Gastroesophageal sphincter (tissue), 3 donors: ENCODE data around the gene ERVK3-1.

Source experiments
- EP300 ChIP-seq: sonication (generic); formaldehyde crosslinking; IDR thresholded peaks from one replicate; pipeline ENCODE4 v1.6.1; 2017; ENCODE audit warnings: antibody characterized with exemption, mild to moderate bottlenecking
- POLR2A ChIP-seq, 2 donors: fragments of 450-650 bp; IDR thresholded peaks; one replicate each; pipeline ENCODE4 v1.6.1; 2017; ENCODE audit warnings: antibody characterized with exemption in 2 of 2, mild to moderate bottlenecking in 2 of 2, moderate library complexity in 1 of 2
- TF ChIP-seq, protein P1 (sequence below), 4 experiments: fragments of 200-600 bp in 2 of 4; fragments of 450-650 bp in 2 of 4; sonication (generic) in 1 of 4; IDR thresholded peaks; one replicate each; pipeline ENCODE4 v1.5.1; 2017 to 2019; ENCODE audit warnings: antibody characterized with exemption in 4 of 4, mild to moderate bottlenecking in 2 of 4, moderate library complexity in 2 of 4

DNA sequence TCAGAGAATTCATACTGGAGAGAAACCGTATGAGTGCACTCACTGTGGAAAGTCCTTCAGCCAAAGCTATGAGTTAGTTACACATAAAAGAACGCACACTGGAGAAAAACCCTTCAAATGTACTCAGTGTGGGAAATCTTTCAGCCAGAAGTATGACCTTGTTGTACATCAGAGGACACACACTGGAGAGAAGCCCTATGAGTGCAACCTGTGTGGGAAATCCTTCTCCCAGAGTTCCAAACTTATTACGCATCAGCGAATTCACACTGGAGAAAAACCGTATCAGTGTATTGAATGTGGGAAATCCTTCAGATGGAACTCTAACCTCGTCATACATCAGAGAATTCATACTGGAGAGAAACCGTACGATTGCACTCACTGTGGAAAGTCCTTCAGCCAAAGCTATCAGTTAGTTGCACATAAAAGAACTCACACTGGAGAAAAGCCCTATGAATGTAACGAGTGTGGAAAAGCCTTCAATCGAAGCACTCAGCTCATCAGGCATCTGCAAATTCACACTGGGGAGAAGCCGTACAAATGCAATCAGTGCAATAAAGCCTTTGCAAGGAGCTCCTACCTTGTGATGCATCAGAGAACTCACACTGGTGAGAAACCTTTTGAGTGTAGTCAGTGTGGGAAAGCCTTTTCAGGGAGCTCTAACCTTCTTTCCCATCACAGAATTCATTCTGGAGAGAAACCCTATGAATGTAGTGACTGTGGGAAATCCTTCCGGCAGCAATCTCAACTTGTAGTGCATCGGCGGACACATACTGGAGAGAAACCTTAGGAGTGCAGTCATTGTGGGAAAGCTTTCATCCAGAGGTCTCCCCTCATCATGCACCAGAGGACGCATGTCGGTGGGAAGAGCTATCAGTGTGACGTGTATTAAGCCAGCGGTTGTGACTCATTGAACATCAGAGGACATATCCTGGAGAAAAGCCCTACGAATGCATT is 42.9 kb upstream of the ERVK3-1 start:
- TF ChIP-seq POLR2A (IDR thresholded peaks at IDR 0.05), result no peak
- TF ChIP-seq EP300, result no peak
- TF ChIP-seq, protein P1, sequence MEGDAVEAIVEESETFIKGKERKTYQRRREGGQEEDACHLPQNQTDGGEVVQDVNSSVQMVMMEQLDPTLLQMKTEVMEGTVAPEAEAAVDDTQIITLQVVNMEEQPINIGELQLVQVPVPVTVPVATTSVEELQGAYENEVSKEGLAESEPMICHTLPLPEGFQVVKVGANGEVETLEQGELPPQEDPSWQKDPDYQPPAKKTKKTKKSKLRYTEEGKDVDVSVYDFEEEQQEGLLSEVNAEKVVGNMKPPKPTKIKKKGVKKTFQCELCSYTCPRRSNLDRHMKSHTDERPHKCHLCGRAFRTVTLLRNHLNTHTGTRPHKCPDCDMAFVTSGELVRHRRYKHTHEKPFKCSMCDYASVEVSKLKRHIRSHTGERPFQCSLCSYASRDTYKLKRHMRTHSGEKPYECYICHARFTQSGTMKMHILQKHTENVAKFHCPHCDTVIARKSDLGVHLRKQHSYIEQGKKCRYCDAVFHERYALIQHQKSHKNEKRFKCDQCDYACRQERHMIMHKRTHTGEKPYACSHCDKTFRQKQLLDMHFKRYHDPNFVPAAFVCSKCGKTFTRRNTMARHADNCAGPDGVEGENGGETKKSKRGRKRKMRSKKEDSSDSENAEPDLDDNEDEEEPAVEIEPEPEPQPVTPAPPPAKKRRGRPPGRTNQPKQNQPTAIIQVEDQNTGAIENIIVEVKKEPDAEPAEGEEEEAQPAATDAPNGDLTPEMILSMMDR (IDR thresholded peaks at IDR 0.05), result no peak
